ENCODE measurements around the gene ARRDC4.

ARRDC4 gene

DNA sequence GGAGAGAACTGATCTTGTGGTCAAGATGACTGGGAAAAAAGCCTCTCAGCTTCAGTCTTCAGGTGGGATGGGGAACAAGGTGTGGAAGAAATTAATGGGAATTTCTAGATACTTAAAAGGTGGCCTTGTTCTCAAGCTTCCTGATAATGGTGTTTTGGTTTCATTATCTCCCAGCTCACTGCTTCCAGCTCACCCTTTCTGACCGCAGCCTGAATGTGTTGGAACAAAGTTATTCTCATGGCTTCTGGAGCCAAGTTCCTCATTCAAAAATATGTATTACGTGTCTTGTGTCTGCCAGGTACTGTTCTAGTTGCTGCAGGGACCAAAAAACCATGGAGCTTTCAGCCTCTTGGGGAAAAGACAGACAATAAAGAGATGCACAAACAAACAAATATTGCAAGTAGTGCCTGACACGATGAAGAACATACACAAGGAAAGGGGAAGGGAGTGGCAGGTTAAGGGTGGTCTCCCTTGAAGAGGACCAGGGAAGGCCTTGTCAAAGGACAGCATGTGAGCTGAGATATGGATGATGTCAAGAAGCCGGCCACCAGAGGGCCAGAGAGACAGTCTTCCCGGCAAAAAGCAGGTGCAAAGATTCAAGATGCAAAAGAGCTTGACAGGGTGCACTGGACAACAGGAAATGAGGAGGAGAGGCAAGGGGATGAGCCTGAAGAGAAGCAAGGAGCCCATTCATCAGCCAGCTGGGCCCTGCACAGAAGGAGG is 35.5 kb downstream of the ARRDC4 start:
- peak; percentile 42 for DNase-seq (ENCODE audit: low spot score)
- FAIRE-seq, result no peak

DNA sequence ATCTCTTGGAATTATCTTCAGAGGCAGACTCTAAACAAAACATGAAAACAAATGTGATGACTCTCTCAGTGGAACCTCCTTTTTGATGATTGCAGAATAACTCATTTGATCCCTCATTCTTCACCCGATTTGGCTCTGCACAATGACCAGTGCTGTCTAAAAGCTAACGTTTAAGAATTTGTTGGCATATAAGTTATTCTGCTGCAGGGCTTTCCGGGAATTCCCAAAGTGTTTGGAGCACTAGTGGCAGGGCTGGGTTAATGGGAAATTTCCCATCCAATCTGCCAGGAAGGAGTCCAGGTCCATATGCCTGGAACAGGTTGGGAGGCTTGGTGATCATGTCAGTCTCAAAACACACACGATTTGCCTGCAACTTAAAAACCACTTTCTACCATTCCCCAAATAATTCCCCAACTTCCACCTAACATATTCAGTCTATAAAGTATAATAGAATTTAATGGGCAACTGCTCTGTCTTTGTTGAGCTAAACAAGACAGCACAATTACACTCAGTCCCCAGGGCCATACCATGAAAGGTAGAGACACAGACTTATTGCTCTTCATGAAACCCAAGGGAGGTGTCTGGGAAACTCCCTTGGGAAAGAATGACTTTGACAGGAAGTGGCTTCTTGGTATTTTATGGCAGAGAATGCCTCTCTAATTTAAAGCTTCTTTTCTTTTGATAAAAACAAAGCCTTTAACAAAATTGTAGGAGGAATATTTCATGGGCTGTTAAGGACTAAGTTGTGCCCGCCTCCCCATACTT is 38.0 kb downstream of the ARRDC4 start:
- no peak for FAIRE-seq
- no peak for DNase-seq (ENCODE audit: low spot score)

DNA sequence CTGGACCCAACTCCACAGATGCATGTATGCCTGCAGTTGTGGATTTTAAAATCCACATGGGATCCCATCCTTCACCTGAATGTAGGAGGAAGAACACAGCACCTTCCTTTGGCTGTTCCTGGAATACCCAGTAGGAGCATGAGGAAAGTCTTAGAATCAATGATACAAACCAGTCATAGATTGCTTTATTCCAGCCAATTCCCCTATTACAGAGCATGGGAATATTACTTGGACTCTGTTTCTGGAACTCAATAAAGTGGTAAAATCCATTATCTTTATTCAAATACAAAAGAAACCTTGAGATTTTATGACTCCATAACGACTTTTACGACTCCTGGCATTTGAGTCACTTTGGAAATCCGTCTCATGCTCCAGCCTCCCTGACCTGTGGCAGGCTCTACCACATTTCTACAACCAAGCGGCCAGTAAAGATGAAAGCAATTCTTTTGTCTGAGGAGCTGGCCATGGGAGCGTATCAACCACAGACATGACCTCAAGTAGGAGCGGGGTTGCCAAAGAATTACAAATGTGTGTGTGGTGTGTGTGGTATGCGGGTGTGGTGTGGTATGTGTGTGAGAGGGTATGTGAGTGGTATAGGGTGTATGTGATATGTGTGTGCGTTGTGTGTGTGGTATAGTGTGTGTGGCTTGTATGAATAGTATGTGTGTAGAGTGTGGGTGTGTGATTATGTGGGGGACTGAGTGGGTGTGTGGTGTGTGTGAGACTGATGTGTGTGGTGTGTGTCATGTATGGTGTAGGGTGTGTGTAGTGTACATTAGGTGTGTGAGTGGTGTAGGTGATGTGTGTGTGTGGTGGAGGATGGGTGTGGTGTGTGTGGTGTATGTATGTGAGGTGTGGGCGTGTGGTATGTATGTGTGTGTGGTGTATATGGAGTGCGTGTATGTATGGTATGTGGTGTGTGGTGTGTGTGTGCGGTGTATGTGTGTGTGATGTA is 40.0 kb downstream of the ARRDC4 start:
- FAIRE-seq, result no peak

DNA sequence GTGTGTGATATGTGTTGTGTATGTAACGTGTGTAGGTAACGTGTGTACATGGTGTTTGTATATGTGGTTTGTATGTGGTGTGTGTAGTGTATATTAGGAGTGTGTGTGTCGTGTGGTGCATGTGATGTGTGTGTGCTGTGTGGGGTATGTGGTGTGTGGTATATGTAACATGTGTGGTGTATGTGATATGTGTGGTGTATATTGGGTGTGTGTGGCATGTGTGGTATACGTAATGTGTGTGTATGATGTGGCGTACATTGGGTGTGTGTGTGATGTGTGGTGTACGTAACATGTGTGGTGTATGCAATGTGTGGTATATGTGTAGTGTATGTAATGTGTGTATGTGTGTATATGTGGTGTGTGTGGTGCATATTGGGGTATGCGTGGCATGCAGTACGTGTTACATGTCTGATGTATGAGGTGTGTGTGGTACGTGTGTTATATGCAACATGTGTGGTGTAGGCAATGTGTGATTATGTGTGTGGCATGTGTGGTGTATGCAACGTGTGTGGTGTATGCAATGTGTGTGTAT is 41.2 kb downstream of the ARRDC4 start:
- FAIRE-seq, result peak; percentile 100
- DNase-seq (ENCODE audit: low spot score), result no peak

More for the DNA sequence above, 40.0 kb downstream of the ARRDC4 start:
- DNase-seq (ENCODE audit: low spot score), result peak; percentile 66

DNA sequence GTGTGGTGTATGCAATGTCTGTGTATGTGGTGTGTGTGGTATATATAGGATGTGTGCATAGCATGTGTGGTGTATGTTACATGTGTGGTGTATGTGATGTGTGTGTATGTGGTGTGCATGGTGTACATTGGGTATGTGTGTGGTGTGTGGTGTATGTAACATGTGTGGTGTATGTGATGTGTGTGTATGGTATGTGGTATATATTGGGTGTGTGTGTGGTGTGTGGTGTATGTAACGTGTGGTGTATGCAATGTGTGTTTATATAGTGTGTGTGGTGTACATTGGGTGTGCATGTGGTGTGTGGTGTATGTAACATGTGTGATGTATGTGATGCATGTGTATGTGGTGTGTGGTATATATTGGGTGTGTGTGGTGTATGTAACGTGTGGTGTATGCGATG is 41.9 kb downstream of the ARRDC4 start:
- FAIRE-seq (no peak), DNase-seq (ENCODE audit: low spot score) (no peak)

DNA sequence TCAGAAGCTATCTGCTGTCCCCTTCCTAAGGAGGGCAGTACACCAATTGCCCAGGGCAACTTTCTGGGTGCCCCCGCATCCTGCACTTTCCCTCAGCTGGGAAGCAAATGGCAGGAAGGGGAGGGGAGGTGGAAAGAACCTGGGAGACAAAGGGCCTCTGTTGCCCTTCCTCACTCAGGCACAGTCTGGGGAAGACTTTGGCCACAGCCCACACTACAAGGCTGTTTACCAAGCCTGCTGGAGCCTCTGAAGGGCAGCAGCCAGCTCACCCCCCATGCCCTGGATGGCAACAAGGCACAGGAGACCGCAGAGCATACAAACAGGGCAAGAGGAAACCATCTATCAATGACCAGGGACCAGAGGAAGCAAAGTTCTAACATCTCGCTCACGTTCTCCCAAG is 42.4 kb downstream of the ARRDC4 start:
- FAIRE-seq, result no peak
- DNase-seq (ENCODE audit: low spot score), result peak; percentile 46

DNA sequence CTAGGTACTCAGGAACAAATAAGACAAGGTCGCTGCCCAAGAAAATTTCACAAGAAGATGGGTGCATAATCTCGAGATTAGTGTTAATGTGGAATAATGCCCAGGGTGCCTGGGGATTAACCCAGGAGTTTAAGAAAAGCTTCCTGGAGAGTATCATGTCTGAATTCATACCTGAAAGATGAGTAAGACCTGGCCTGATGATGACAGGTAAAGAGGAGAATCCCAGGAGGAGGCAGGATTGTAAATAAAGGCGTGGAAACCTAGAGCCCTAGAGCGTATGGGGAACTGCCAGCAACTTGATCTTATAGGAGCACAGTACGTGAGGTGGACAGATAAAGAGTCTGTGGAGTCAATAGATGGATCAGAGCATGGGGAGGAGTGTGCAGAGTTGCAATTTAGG is 43.0 kb downstream of the ARRDC4 start:
- DNase-seq (ENCODE audit: low spot score) (no peak), FAIRE-seq (no peak)

DNA sequence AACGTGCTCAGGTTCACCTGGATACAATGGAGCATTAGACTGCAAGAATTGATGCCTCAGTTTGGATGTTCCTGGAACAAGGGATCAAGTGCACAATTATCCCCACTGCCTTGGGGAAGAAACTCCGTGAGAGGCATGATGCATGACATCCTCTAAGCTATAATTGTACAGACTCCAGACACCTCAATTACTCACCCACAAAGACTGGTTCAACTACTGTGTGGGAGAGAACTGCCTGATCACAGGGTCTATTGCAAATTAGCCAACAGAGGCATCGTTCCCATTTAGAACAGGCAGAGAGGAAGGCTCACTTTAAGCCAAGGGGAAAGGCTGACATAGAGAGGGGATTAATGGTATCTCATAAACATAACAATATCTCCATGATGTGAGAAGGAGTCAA is 43.5 kb downstream of the ARRDC4 start:
- no peak for DNase-seq (ENCODE audit: low spot score)
- no peak for FAIRE-seq

DNA sequence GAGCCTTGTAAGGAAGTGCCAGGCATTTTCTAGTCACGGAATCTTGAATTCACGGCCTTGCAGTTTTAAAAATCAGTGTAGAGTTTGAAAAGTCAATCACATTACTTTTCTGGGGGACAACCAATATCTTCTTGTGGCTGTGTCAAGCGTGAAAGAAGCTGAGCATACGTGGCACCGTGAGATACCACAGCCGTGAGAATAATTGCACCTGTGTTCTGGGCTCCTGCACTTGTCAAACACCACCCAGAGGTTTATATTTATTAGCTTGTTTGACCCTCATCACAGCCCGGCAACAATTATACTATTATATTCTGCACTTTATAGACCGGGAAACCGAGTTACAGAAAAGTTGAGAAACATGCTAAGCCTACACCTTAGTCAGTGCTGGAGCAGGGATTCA is 45.2 kb downstream of the ARRDC4 start:
- no peak for DNase-seq (ENCODE audit: low spot score)
- FAIRE-seq, result no peak

DNA sequence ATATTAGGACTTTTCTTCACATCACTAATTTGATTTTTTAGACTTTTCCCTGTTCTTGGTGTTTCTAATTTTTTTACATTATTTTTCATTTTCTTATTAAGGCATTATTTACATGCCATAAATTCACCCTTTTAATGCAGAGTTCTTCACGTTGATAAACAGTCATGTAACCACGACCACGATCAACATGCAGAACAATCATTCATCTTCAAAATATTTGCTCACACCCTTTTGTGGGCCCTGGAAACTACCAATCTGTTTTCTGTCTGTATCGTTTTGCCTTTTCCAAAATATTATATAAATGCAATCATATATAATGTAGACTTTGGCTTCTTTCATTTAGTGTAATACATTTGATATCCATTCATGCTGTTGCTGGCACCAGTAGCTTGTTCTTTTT is 48.7 kb downstream of the ARRDC4 start:
- no peak for FAIRE-seq

DNA sequence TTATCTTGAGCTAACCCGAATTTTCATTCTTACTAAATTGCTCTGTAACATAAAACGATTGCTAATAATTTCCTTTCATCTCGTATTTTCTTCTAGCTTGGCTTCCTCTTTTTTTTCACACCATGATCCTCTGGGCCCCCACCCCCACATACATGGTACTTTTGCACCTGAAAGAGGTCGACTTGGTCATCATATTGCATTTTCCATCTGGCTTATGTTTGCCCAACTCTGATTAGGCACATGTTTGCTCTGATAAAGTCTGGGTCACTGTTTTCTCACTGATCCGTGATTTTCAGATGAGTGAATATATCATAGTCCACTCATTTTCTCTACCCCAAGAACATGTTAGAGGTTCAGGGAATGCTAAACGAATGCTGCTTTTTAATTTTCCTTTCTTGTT is 49.5 kb downstream of the ARRDC4 start:
- DNase-seq (ENCODE audit: low spot score), result no peak
- FAIRE-seq, result no peak

More for the DNA sequence above, 48.7 kb downstream of the ARRDC4 start:
- DNase-seq (ENCODE audit: low spot score), result no peak

DNA sequence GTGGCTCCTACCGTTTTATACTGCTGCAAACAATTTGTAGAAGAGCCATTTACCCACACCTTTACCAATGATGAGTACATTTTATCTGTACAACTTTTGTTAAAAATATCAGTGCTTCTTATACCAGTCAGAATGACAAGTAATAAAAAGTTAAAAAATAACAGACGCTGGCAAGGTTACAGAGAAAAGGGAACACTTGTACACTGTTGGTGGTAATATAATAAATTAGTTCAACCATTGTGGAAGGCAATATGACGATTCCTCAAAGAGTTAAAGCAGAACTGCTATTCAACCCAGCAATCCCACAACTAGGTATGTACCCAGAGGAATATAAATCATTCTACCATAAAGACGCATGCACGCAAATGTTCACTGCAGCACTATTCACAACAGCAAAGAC is 51.9 kb downstream of the ARRDC4 start:
- no peak for FAIRE-seq
- no peak for DNase-seq (ENCODE audit: low spot score)

DNA sequence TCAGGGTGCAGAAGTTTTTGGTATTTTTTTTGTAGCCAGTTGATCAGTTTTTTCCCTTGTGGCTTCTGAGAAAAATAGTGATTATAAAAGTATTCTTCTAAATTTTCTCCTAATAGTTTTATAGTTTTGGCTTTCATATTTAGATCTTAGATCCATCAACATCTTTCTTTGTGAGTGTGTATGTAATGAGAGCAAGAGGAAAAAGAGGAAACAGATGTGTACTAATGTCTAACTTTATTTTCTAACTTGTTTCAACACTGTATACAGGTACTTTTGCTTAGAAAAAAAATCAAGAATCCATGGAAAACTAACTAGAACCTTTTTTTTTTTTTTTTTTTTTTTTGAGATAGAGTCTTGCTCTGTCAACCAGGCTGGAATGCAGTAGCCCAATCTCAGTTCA is 53.1 kb downstream of the ARRDC4 start:
- DNase-seq (ENCODE audit: low spot score) (no peak), FAIRE-seq (no peak)

DNA sequence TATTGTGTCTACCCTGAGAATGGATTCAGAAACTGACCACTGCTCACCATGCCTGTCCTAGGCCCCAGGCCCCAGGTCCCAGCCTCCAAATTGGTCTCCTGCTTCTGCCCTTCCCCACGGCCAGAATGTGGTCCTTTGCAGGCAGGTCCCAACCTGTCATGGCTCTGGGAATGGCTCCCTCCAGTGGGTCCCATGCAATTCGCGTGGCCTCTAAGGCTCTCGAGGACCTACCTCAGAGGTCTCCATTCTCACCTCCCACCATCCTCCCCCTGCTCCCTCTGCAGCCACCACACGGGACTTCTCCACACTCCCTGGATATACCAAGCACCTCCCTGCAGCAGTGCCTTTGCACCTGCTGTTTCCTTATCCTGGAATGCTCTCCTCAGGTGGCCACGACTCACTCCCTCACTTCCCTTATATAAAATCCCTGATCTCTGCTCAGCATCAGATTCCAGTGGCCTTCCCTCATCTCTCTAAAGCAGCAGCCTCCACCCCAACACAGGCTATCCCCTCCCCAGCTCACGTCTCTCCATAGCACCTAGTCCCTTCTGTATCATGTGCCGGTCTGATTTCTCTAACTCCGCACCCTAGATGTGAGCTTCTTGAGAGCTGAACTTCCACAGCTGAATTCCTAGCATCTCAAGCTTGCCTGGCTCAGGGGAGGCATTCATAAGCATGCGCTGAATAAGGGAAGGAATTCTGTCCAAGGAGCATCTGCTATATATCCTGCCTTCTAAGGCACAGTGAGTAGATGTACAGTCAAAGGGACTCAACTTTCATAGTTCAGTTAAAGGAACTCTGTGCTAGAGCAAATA is 56.9 kb downstream of the ARRDC4 start:
- no peak for DNase-seq (ENCODE audit: low spot score)
- no peak for FAIRE-seq

DNA sequence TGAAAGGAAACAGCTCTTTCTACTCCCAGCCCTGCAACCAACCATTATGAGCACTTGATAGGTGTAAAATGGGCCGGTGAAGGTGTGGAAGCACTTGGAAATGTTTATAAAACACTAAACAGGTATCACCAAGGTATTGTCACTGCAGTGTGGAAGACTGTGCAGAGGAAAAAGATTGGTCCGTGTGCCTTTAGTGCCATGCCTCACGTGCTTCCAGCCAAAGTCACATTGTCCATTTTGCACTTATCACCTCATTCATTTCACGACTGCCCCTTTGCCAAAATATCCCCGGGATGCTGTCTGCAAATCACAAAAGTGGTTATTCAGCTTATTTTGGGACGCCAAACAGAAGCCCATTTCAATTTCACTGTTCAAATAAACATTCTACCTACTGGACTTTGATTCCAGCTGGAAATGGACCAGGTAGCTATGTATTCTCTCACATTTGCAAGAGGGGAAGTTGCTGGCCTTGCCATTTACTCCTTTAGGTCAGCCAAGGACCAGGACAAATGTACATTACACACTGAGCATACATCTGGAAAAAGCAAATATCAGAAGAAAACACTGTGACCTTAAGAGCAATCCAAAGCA is 58.4 kb downstream of the ARRDC4 start:
- FAIRE-seq, result no peak

More for the DNA sequence above, 58.4 kb downstream of the ARRDC4 start:
- no peak for DNase-seq (ENCODE audit: low spot score)

Data from urothelium cell line (cell line).